PC-9 (cell line): Measurements from ENCODE around the gene PPP1R37. TPM values are rescaled to one million over a fixed set of nuclear protein-coding genes. Genes with fewer than 3 reads are reported as not detected.

ENCODE experiments used
- BruUV-seq: library from RNA; stranded (reverse); fragments of 400-500 nt; replicated peaks from 2 replicates; lab custom pipeline; 2021; lab: Mats Ljungman, UMichigan
- CTCF ChIA-PET: fragments of 300-600 bp; sonication (Branson Sonifier 250); formaldehyde crosslinking; loops from one replicate; lab custom pipeline; 2022; ENCODE audit warnings: antibody characterized with exemption; lab: Charles Lee
- POLR2A ChIA-PET: fragments of 300-600 bp; sonication (Branson Sonifier 250); formaldehyde crosslinking; loops from one replicate; lab custom pipeline; 2022; ENCODE audit warnings: antibody characterized with exemption; ENCODE audit not compliant: unreplicated experiment; lab: Charles Lee
- DNase-seq, 2 experiments: peaks; one replicate each; pipeline versions ENCODE4 v3.0.0 to v3.0.0-alpha.2; 2015 to 2022; ENCODE audit warnings: mixed read lengths in 1 of 2
- H2AFZ ChIP-seq: fragments of 200-600 bp; sonication (generic); 2 replicates; pipeline ENCODE4 v1.8.1; 2017; ENCODE audit warnings: antibody characterized with exemption
- H3F3A ChIP-seq: fragments of 200-600 bp; sonication (generic); 2 replicates; pipeline ENCODE4 v1.8.1; 2017; ENCODE audit warnings: antibody characterized with exemption, mild to moderate bottlenecking, low read depth; ENCODE audit not compliant: insufficient read depth
- H3K27ac ChIP-seq: fragments of 200-600 bp; sonication (generic); 2 replicates; pipeline ENCODE4 v1.6.1; 2016; ENCODE audit warnings: mixed run types
- H3K27me3 ChIP-seq: fragments of 200-600 bp; sonication (generic); 2 replicates; pipeline ENCODE4 v1.6.1; 2016; ENCODE audit warnings: low read depth, mixed run types; ENCODE audit not compliant: insufficient read depth
- H3K36me3 ChIP-seq: fragments of 200-600 bp; sonication (generic); 2 replicates; pipeline ENCODE4 v1.6.1; 2016; ENCODE audit warnings: low read depth, mixed run types
- H3K4me1 ChIP-seq: fragments of 200-600 bp; sonication (generic); replicated peaks from 2 replicates; pipeline ENCODE4 v1.6.1; 2016; ENCODE audit warnings: mixed run types; ENCODE audit not compliant: insufficient read depth
- H3K4me2 ChIP-seq: fragments of 200-600 bp; sonication (generic); 2 replicates; pipeline ENCODE4 v1.6.1; 2017; ENCODE audit warnings: mixed run types
- H3K4me3 ChIP-seq: fragments of 200-600 bp; sonication (generic); 2 replicates; pipeline ENCODE4 v1.6.1; 2016; ENCODE audit warnings: mixed run types
- H3K79me2 ChIP-seq: fragments of 200-600 bp; sonication (generic); 2 replicates; pipeline ENCODE4 v1.6.1; 2017; ENCODE audit warnings: low read depth, mixed run types
- H3K9me2 ChIP-seq: fragments of 200-600 bp; sonication (generic); 2 replicates; pipeline ENCODE4 v1.8.1; 2017; ENCODE audit warnings: mild to moderate bottlenecking; ENCODE audit not compliant: insufficient read depth
- H3K9me3 ChIP-seq: fragments of 200-600 bp; sonication (generic); 2 replicates; pipeline ENCODE4 v1.8.1; 2016; ENCODE audit warnings: low read depth; ENCODE audit not compliant: insufficient read depth
- H4K20me1 ChIP-seq: fragments of 200-600 bp; sonication (generic); 2 replicates; pipeline ENCODE4 v1.8.1; 2017; ENCODE audit not compliant: insufficient read depth
- EZH2 ChIP-seq: fragments of 200-600 bp; sonication (generic); IDR thresholded peaks from 2 replicates; pipeline ENCODE4 v1.8.0; 2017; ENCODE audit warnings: antibody characterized with exemption, low read depth
- intact Hi-C: fragments of 100-400 bp; cut with micrococcal nuclease; formaldehyde crosslinking; loops from one replicate; pipeline ENCODE4 v1.10.0; 2022; ENCODE audit not compliant: unreplicated experiment
- total RNA-seq: library from RNA; stranded (reverse); gene quantifications from 2 replicates; pipeline ENCODE4 v1.2.3, GENCODE V29; 2021
- TF ChIP-seq, protein P1 (sequence below): fragments of 200-600 bp; sonication (generic); conservative IDR thresholded peaks from 2 replicates; pipeline ENCODE4 v1.6.1; 2017; ENCODE audit warnings: mixed run types, antibody characterized with exemption, mild to moderate bottlenecking, moderate library complexity

Gene PPP1R37
- total RNA-seq, 1 experiment from 2014 or later, result 41.1 TPM

DNA sequence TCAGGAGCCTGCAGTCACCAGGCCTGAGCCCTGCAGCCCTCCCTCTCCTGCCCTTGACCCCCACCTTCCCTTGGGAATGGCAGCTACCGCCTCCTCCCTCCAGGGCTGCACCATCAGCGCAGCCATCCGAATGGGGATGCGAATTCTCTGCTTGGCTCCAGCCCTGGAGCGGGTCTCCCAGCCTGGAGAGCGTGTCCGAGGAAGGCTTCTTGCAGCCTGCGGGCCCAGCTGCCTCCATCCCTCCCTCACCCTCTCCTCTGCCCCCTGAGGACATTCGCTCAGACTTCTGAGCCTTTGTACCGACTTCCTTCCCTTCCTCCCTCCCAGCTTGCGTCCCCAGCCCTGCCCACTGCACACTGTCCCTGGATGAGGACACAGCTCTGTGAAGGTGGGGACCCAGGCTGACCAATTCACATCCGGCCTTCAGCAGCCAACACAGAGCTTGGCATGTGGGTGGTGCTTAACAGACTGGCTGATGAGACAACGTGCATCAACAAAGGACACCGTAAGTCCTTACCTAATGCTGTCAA, 73.8 kb downstream of the PPP1R37 start:
- Histone ChIP-seq H3K27me3 (no peaks in the 10 kb centered on the region), H3K4me2 (no peak overlapping the region), H3K9me3 (no peaks in the 10 kb centered on the region), H2AFZ (no peak overlapping the region), H3K4me3 (no peak overlapping the region), H3K36me3 (no peaks in the 10 kb centered on the region), H4K20me1 (peaks cover 24% of the 10 kb centered on the region; the same call in 1 of the 2 replicates), H3K9me2 (no peaks in the 10 kb centered on the region), H3K4me1 (0 out of 2 replicates have a peak, but pooled peaks cover 7% of the 10 kb centered on the region), H3F3A (peaks cover 8% of the 10 kb centered on the region), H3K79me2 (no peaks in the 10 kb centered on the region), H3K27ac (no peak overlapping the region)
- POLR2A ChIA-PET, result no interaction called here
- BruUV-seq, result no TSS peak
- TF ChIP-seq, protein P1, sequence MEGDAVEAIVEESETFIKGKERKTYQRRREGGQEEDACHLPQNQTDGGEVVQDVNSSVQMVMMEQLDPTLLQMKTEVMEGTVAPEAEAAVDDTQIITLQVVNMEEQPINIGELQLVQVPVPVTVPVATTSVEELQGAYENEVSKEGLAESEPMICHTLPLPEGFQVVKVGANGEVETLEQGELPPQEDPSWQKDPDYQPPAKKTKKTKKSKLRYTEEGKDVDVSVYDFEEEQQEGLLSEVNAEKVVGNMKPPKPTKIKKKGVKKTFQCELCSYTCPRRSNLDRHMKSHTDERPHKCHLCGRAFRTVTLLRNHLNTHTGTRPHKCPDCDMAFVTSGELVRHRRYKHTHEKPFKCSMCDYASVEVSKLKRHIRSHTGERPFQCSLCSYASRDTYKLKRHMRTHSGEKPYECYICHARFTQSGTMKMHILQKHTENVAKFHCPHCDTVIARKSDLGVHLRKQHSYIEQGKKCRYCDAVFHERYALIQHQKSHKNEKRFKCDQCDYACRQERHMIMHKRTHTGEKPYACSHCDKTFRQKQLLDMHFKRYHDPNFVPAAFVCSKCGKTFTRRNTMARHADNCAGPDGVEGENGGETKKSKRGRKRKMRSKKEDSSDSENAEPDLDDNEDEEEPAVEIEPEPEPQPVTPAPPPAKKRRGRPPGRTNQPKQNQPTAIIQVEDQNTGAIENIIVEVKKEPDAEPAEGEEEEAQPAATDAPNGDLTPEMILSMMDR, result no peak
- DNase-seq, result no peak
- intact Hi-C loops, result no loop called here
- CTCF ChIA-PET, result interaction anchor here (0.7 kb wide), 1 partner anchor 43 kb away, joined by 5 read pairs; no protein-coding TSS in a partner anchor

DNA sequence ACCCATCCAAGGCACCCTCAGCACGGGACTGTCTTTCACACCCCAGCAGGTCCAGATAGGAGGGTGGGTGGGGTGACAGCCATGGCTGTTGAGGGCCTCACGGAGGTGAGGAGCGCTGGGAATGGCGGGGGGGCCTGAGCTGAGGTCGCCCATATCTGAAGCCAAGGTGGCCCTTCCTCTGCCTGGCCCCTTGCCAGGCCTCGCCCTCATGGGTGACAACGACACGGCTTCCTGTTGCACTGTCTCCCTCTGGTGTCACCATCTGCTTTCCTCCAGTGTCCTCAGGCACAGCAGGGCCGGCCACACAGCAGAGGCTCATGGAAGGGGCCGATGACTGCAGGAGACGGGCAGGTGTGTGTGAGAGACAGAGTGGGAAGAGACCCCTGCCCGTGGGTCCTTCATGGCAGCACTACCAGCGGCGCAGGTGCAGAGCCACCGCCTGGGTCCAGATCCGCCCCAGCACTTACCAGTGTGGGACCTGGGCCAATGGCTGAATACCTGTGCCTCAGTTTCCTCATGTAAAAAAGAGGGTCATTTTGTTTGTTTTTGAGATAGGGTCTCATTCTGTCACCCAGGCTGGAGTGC, 75.9 kb downstream of the PPP1R37 start:
- H4K20me1 ChIP-seq, result peaks cover 24% of the 10 kb centered on the region; the same call in 1 of the 2 replicates
- H3K4me1 ChIP-seq, result 0 out of 2 replicates have a peak, but pooled peaks cover 7% of the 10 kb centered on the region
- H3K4me3 ChIP-seq, result no peak overlapping the region
- no peaks in the 10 kb centered on the region for H3K36me3 ChIP-seq
- H3K9me2 ChIP-seq, result no peaks in the 10 kb centered on the region
- no peaks in the 10 kb centered on the region for H3K27me3 ChIP-seq
- no peak overlapping the region for H3K4me2 ChIP-seq
- peaks cover 8% of the 10 kb centered on the region for H3F3A ChIP-seq
- intact Hi-C loops, result no loop called here
- no peaks in the 10 kb centered on the region for H3K9me3 ChIP-seq
- TF ChIP-seq, protein P1, result no peak
- TF ChIP-seq EZH2, result no peak
- ChIA-PET CTCF (no interaction called here), POLR2A (no interaction called here)
- no peaks in the 10 kb centered on the region for H3K79me2 ChIP-seq
- no TSS peak for BruUV-seq
- DNase-seq, result no peak
- H2AFZ ChIP-seq, result no peak overlapping the region
- no peak overlapping the region for H3K27ac ChIP-seq

DNA sequence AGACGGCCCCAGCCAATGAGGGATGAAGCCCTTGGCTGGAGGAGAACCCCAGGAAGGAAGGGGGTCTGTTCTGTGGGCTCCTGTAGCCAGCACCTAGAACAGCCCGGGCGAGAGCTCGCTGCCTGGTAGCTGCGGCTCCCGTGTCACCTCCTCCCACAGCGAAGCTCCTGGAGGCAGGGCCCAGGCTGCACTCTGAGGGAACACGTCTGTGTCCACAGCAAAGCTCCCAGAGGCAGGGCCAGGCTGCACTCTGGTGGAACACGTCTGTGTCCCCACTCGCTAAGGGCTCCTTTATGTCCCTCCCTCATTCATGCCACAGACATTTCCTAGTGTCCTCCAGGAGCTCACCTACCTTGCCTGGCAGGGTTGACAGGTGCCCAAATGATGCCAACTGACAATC, 76.6 kb downstream of the PPP1R37 start:
- no peak overlapping the region for H3K4me2 ChIP-seq
- H3K9me3 ChIP-seq, result no peaks in the 10 kb centered on the region
- peaks cover 8% of the 10 kb centered on the region for H3F3A ChIP-seq
- no peak for DNase-seq
- no peaks in the 10 kb centered on the region for H3K36me3 ChIP-seq
- H3K79me2 ChIP-seq, result no peaks in the 10 kb centered on the region
- intact Hi-C loops, result no loop called here
- ChIA-PET CTCF (no interaction called here), POLR2A (no interaction called here)
- no peak overlapping the region for H2AFZ ChIP-seq
- H3K27me3 ChIP-seq, result no peaks in the 10 kb centered on the region
- H4K20me1 ChIP-seq, result peaks cover 24% of the 10 kb centered on the region; the same call in 1 of the 2 replicates
- TF ChIP-seq, protein P1, result no peak
- TF ChIP-seq EZH2, result no peak
- no peak overlapping the region for H3K27ac ChIP-seq
- no TSS peak for BruUV-seq
- H3K9me2 ChIP-seq, result no peaks in the 10 kb centered on the region
- no peak overlapping the region for H3K4me3 ChIP-seq
- H3K4me1 ChIP-seq, result 0 out of 2 replicates have a peak, but pooled peaks cover 1% of the 10 kb centered on the region
